Heart left ventricle (tissue), 16 donors: ENCODE results near the gene PTPRK. TPM values are rescaled to one million over a fixed set of nuclear protein-coding genes. Genes with fewer than 3 reads are reported as not detected.
A peak's percentile ranks its signal among the peaks of the same experiment; 100 is the strongest.

Experiments used
- ATAC-seq, 4 donors: fragments of 200-7000 bp; cut with Tn5 transposase; one replicate each; pipeline ENCODE4 v1.9.1; 2020 to 2022; ENCODE audit warnings: moderate library complexity in 4 of 4, mild to moderate bottlenecking in 3 of 4, moderate number of reproducible peaks in 1 of 4
- DNase-seq, 5 donors: peaks; one replicate each; pipeline ENCODE4 v3.0.0-alpha.2; 2020
- H3K27ac ChIP-seq, 12 donors: fragments of 200-600 bp; sonication (generic) in 4 of 12; one replicate each; pipeline versions ENCODE4 v1.5.0 to v1.8.0; 2016 to 2022; ENCODE audit warnings: mild to moderate bottlenecking in 2 of 12
- H3K27me3 ChIP-seq, 9 donors: fragments of 200-600 bp; sonication (generic) in 2 of 9; one replicate each; pipeline versions ENCODE4 v1.5.1 to v1.8.0; 2016 to 2022; ENCODE audit warnings: mild to moderate bottlenecking in 3 of 9
- H3K36me3 ChIP-seq, 9 donors: fragments of 200-600 bp; sonication (generic) in 2 of 9; one replicate each; pipeline versions ENCODE4 v1.5.0 to v1.8.0; 2018 to 2022; ENCODE audit warnings: mild to moderate bottlenecking in 2 of 9
- H3K4me1 ChIP-seq, 12 donors: fragments of 200-600 bp; sonication (generic) in 4 of 12; one replicate each; pipeline versions ENCODE4 v1.5.0 to v1.8.0; 2016 to 2022; ENCODE audit warnings: mild to moderate bottlenecking in 3 of 12
- H3K4me3 ChIP-seq, 12 donors: fragments of 200-600 bp; sonication (generic) in 4 of 12; one replicate each; pipeline versions ENCODE4 v1.5.0 to v1.8.0; 2017 to 2022; ENCODE audit warnings: mild to moderate bottlenecking in 9 of 12, moderate library complexity in 4 of 12
- H3K9me3 ChIP-seq, 12 donors: fragments of 200-600 bp; sonication (generic) in 4 of 12; one replicate each; pipeline versions ENCODE4 v1.5.0 to v1.8.0; 2016 to 2022; ENCODE audit warnings: mild to moderate bottlenecking in 1 of 12
- CTCF ChIP-seq, 12 donors: fragments of 200-600 bp; sonication (generic) in 4 of 12; IDR thresholded peaks; one replicate each; pipeline versions ENCODE4 v1.5.0 to v1.8.0; 2018 to 2022; ENCODE audit warnings: antibody characterized with exemption in 12 of 12, mild to moderate bottlenecking in 5 of 12
- POLR2A ChIP-seq, 2 donors: fragments of 450-650 bp; IDR thresholded peaks; one replicate each; pipeline ENCODE4 v1.6.1; 2017; ENCODE audit warnings: antibody characterized with exemption in 2 of 2, mild to moderate bottlenecking in 2 of 2, moderate library complexity in 2 of 2
- WGBS, 4 donors: extraction: QIAGEN DNeasy Blood & Tissue Kit in 2 of 4; methylation state at CpG; one replicate each; pipeline versions ENCODE4 v1.1.5 to v1.1.7; 2013 to 2018; 5-methylcytosine and 5-hydroxymethylcytosine counted together
- intact Hi-C, 10 donors: fragments of 100-400 bp; cut with DNase I; formaldehyde crosslinking; loops; one replicate each; pipeline versions ENCODE4 v1.11.1 to v1.14.2; 2022
- polyA plus RNA-seq, 2 donors: library from polyadenylated mRNA; stranded (reverse); fragments of 200-250 nt; gene quantifications; one replicate each; pipeline ENCODE4 v1.2.3, GENCODE V29; 2013
- total RNA-seq, 9 donors: library from RNA; depleted of rRNA in 2 of 9; stranded (reverse); fragments of >200 nt in 2 of 9; fragmentation: NEBNext Ultra II Directional in 3 of 9; extraction: Animal tissue kit (Norgen Biotek cat#: 25700) in 3 of 9; gene quantifications; one replicate each; pipeline versions ENCODE4 v1.1.0 to v1.2.4, GENCODE V29; 2016 to 2023
- donor health status: ischemic (EF 13 %, LVEDD 7.1; RV severe dilation, severe dysfunction).
- donor health status: healthy with polysubstance abuse.
- donor health status: DM: no; HTN: yes; CAD: no.
- donor health status: DM: no; HTN: no; CAD: no.
- donor health status: ischemic (EF 25% LVEDD 6.9; RV normal size, moderate dysfunction).
- donor health status: ischemic (EF 25% LVEDD 5.7; RV mildly dilated, moderate dysfunction).
- donor health status: healthy.
- donor health status: DM: yes; HTN: yes; CAD: no.
- donor health status: ischemic (EF 35%, LVEDD 5.7; RV mildly dilated, moderate dysfunction).
- donor health status: nonischemic (EF 11% LVEDD 7.7; RV severe dilation, severe dysfunction).
- donor health status: DM: yes; HTN: yes; CAD: no.
- donor health status: PGD.
- donor health status: ischemic (EF 29% LVEDD 5.4; RV normal size, mild dysfunction).
- donor health status: nonischemic (EF 23%, LVEDD 6.1; RV moderate dilation, normal function).

The PTPRK gene
- total and polyA plus RNA-seq, 11 donors = 5.4 to 50.8 (median 38.5) TPM

GRCh38 chr6:128295670-128296069 is 224.7 kb downstream of the PTPRK start:
- TF ChIP-seq POLR2A (IDR thresholded peaks at IDR 0.05) (no peak), CTCF (IDR thresholded peaks at IDR 0.05) (peak in 1 of 12 donors; percentile 6)
- no peak overlapping the region for H3K27ac ChIP-seq
- intact Hi-C loops = no loop called here
- peaks cover 0 to 3% (median 0%) of the 10 kb centered on the region in 12 donors for H3K4me1 ChIP-seq
- no peaks in the 10 kb centered on the region for H3K27me3 ChIP-seq
- H3K4me3 ChIP-seq = no peak overlapping the region
- ATAC-seq = no peak
- DNase-seq = no peak
- H3K9me3 ChIP-seq = peaks cover 0 to 4% (median 0%) of the 10 kb centered on the region in 12 donors
- whole genome bisulfite sequencing, 4 donors = 83 to 90% (median 87%) methylated on average over 2 of the region's 2 CpGs
- no peaks in the 10 kb centered on the region for H3K36me3 ChIP-seq

GRCh38 chr6:128290221-128290620 is 230.2 kb downstream of the PTPRK start:
- H3K36me3 ChIP-seq = no peaks in the 10 kb centered on the region
- no peaks in the 10 kb centered on the region for H3K27me3 ChIP-seq
- WGBS, 4 donors = 84 to 86% (median 85%) methylated on average over 2 of the region's 2 CpGs
- intact Hi-C loops = no loop called here
- TF ChIP-seq POLR2A (IDR thresholded peaks at IDR 0.05) = no peak
- no peak for TF ChIP-seq CTCF (IDR thresholded peaks at IDR 0.05)
- H3K27ac ChIP-seq = no peak overlapping the region
- DNase-seq (no peak), ATAC-seq (no peak)
- no peak overlapping the region for H3K4me3 ChIP-seq
- H3K4me1 ChIP-seq = peaks cover 0 to 10% (median 0%) of the 10 kb centered on the region in 12 donors
- no peaks in the 10 kb centered on the region for H3K9me3 ChIP-seq

GRCh38 chr6:128284128-128284527 is 236.3 kb downstream of the PTPRK start:
- no peaks in the 10 kb centered on the region for H3K36me3 ChIP-seq
- no peak overlapping the region for H3K4me3 ChIP-seq
- H3K9me3 ChIP-seq = no peaks in the 10 kb centered on the region
- no peak overlapping the region for H3K27ac ChIP-seq
- no peak for DNase-seq
- peak in 1 of 4 donors; percentile 12 for ATAC-seq
- H3K27me3 ChIP-seq = no peaks in the 10 kb centered on the region
- H3K4me1 ChIP-seq = peaks cover 0 to 40% (median 9%) of the 10 kb centered on the region in 12 donors
- TF ChIP-seq CTCF (IDR thresholded peaks at IDR 0.05) = no peak
- no peak for TF ChIP-seq POLR2A (IDR thresholded peaks at IDR 0.05)
- WGBS, 4 donors = 54 to 70% (median 66%) methylated on average over 1 of the region's 1 CpG
- intact Hi-C loops = no loop called here

GRCh38 chr6:128282961-128283360 is 237.4 kb downstream of the PTPRK start:
- Histone ChIP-seq H3K27me3 (no peaks in the 10 kb centered on the region), H3K27ac (no peak overlapping the region), H3K36me3 (no peaks in the 10 kb centered on the region), H3K4me1 (peaks cover 0 to 40% (median 9%) of the 10 kb centered on the region in 12 donors), H3K4me3 (no peak overlapping the region), H3K9me3 (no peaks in the 10 kb centered on the region)
- DNase-seq (peak in 1 of 5 donors; percentile 26), ATAC-seq (peak in 3 of 4 donors; percentile 61 to 72 (median 64))
- TF ChIP-seq CTCF (IDR thresholded peaks at IDR 0.05) (no peak), POLR2A (IDR thresholded peaks at IDR 0.05) (no peak)
- 23 to 33% (median 31%) methylated on average over 2 of the region's 2 CpGs for WGBS, 4 donors
- intact Hi-C loops = no loop called here
